Lower leg skin (tissue), 3 donors: ENCODE results near the gene ZBTB20.

ENCODE experiments used
- CTCF ChIP-seq, 3 donors: fragments of 450-650 bp; IDR thresholded peaks; one replicate each; pipeline ENCODE4 v1.5.1; 2016; ENCODE audit warnings: antibody characterized with exemption in 3 of 3, mild to moderate bottlenecking in 3 of 3, moderate library complexity in 2 of 3
- POLR2A ChIP-seq, 2 donors: fragments of 450-650 bp; IDR thresholded peaks; one replicate each; pipeline ENCODE4 v1.6.1; 2016 to 2017; ENCODE audit warnings: antibody characterized with exemption in 2 of 2, mild to moderate bottlenecking in 1 of 2, moderate library complexity in 1 of 2

DNA sequence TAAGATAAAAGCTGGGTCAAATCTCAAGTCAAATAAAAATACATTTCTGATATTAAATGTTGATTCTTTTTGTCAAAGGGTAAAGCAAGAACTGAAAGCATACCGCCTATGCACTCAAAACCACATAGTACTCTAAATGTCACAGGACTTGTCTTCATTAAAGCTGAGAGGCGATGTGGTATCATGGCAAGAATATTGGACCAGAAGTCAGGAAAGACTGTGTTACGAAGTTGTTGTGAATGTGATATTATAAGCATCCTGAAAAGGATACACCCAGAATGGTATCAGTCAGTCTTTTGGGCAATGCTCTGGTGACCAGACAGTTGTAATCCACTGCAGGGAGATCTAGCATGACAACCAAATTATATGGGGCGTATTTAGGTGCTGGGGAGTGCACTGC lies 819.4 kb downstream of the ZBTB20 start:
- TF ChIP-seq CTCF (IDR thresholded peaks at IDR 0.05) (no peak), POLR2A (IDR thresholded peaks at IDR 0.05) (no peak)
